Psoas muscle (tissue), 8 donors: ENCODE data around the gene NR2F2. TPM values are rescaled to one million over a fixed set of nuclear protein-coding genes. Genes with fewer than 3 reads are reported as not detected.

ENCODE experiments used
- ATAC-seq, 4 donors: fragments of 200-7000 bp; cut with Tn5 transposase; one replicate each; pipeline ENCODE4 v1.9.1; 2020; ENCODE audit warnings: moderate library complexity in 3 of 4, mild to moderate bottlenecking in 2 of 4
- DNase-seq, 2 donors: peaks; one replicate each; pipeline ENCODE4 v3.0.0-alpha.2; 2020
- H3K27ac ChIP-seq: fragments of 200-600 bp; one replicate; pipeline ENCODE4 v1.8.0; 2022
- H3K27me3 ChIP-seq, 3 donors: fragments of 200-600 bp in 1 of 3; one replicate each; pipeline versions ENCODE4 v1.6.1 to v1.8.0; 2013 to 2022; ENCODE audit warnings: low read length in 2 of 3, mild to moderate bottlenecking in 2 of 3, moderate library complexity in 1 of 3; ENCODE audit not compliant: insufficient read depth in 3 of 3
- H3K36me3 ChIP-seq, 2 donors: fragments of 200-600 bp in 1 of 2; one replicate each; pipeline versions ENCODE4 v1.6.1 to v1.8.0; 2013 to 2022; ENCODE audit warnings: low read depth in 1 of 2, mild to moderate bottlenecking in 1 of 2, moderate library complexity in 1 of 2; ENCODE audit not compliant: insufficient read depth in 1 of 2
- H3K4me1 ChIP-seq: fragments of 200-600 bp; one replicate; pipeline ENCODE4 v1.8.0; 2022
- H3K4me3 ChIP-seq: fragments of 200-600 bp; one replicate; pipeline ENCODE4 v1.8.0; 2022; ENCODE audit warnings: mild to moderate bottlenecking
- H3K9me3 ChIP-seq: fragments of 200-600 bp; one replicate; pipeline ENCODE4 v1.8.0; 2022
- WGBS, 3 donors: extraction: QIAGEN DNeasy Blood & Tissue Kit; methylation state at CpG; one replicate each; pipeline versions ENCODE4 v1.1.6 to v1.1.7; 2013; 5-methylcytosine and 5-hydroxymethylcytosine counted together
- intact Hi-C, 2 donors: fragments of 100-400 bp; cut with DNase I; formaldehyde crosslinking; loops; one replicate each; pipeline versions ENCODE4 v1.11.0 to v1.14.2; 2022
- polyA plus RNA-seq, 3 donors: library from polyadenylated mRNA; stranded (reverse); fragments of 200-250 nt; gene quantifications; one replicate each; pipeline ENCODE4 v1.2.3, GENCODE V29; 2013
- total RNA-seq, 4 donors: library from RNA; stranded (reverse); fragmentation: NEBNext Ultra II Directional in 2 of 4; extraction: Animal tissue kit (Norgen Biotek cat#: 25700) in 2 of 4; gene quantifications; one replicate each; pipeline versions ENCODE4 v1.2.1 to v1.2.4, GENCODE V29; 2021 to 2023
- TF ChIP-seq, protein P1 (sequence below): fragments of 200-600 bp; IDR thresholded peaks from one replicate; pipeline ENCODE4 v1.8.0; 2022; ENCODE audit warnings: antibody characterized with exemption
- donor health status: healthy with polysubstance abuse.
- donor health status: DM: no; HTN: no; CAD: no; lungs with moderate emphysema.
- donor health status: Bipolar disorder and iron deficiency.
- donor health status: healthy.
- donor health status: DM: yes; HTN: yes; CAD: no.
- donor health status: DM: no; HTN: no; CAD: no.
- donor health status: DM: no; HTN: no; CAD: no.
- donor health status: DM: yes; HTN: yes; CAD: no.

NR2F2 gene
- total and polyA plus RNA-seq, 7 donors, result 10.3 to 20.1 (median 14.7) TPM

DNA sequence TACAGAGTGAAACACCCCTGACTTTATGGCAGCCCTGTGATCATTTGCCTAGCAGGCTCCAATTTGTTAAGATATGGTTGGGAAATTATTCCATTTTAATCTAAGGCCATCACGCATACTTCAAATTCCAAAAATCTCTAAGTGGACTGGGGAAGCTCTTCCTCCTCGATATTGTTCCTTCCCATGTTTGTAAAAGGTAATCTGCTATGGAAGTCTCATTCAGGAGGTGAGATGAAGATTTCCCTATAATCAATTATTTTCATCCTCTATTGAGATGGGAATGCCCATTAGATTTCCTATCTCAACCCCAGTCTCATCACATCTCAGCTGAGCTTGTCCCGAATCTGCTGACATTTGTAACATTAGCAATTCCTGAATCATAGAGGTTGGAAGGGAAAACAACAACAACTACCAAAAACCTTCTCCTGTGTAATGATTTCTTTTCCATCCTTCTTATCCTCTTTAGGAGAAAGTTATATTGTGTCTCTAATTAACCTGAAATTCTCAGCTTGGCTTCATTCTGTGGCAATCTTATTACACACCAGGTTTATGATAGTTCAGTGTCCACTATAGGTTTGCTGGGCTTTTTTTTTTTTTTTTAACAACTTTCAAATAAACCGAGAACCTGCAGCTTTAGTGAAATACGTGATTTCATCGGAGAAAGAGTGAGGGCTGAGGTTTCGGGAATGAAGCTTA, 2.2 kb upstream of the NR2F2 start:
- ATAC-seq, result no peak
- WGBS, 3 donors, result 78 to 79% (median 79%) methylated on average over 7 of the region's 7 CpGs
- H3K36me3 ChIP-seq, result no peaks in the 10 kb centered on the region
- no peaks in the 10 kb centered on the region for H3K9me3 ChIP-seq
- H3K4me3 ChIP-seq, result peak overlapping the region; percentile 92
- H3K4me1 ChIP-seq, result peaks cover 4% of the 10 kb centered on the region
- intact Hi-C loops, result loop anchor here (10.0 kb wide), 3 partner anchors 274 to 1426 kb away; no protein-coding TSS in a partner anchor
- peak overlapping the region; percentile 77 for H3K27ac ChIP-seq
- peaks cover 0 to 36% (median 3%) of the 10 kb centered on the region in 3 donors for H3K27me3 ChIP-seq
- TF ChIP-seq, protein P1, sequence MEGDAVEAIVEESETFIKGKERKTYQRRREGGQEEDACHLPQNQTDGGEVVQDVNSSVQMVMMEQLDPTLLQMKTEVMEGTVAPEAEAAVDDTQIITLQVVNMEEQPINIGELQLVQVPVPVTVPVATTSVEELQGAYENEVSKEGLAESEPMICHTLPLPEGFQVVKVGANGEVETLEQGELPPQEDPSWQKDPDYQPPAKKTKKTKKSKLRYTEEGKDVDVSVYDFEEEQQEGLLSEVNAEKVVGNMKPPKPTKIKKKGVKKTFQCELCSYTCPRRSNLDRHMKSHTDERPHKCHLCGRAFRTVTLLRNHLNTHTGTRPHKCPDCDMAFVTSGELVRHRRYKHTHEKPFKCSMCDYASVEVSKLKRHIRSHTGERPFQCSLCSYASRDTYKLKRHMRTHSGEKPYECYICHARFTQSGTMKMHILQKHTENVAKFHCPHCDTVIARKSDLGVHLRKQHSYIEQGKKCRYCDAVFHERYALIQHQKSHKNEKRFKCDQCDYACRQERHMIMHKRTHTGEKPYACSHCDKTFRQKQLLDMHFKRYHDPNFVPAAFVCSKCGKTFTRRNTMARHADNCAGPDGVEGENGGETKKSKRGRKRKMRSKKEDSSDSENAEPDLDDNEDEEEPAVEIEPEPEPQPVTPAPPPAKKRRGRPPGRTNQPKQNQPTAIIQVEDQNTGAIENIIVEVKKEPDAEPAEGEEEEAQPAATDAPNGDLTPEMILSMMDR, result no peak
- DNase-seq, result no peak

- TF ChIP-seq, protein P1, result no peak
- no peak for ATAC-seq
- intact Hi-C loops, result loop anchor here (10.0 kb wide), 3 partner anchors 274 to 1426 kb away; no protein-coding TSS in a partner anchor
- no peaks in the 10 kb centered on the region for H3K36me3 ChIP-seq
- no peak for DNase-seq
- peaks cover 0 to 31% (median 3%) of the 10 kb centered on the region in 3 donors for H3K27me3 ChIP-seq
- peak overlapping the region; percentile 82 for H3K27ac ChIP-seq
- WGBS, 3 donors, result 80 to 93% (median 81%) methylated on average over 2 of the region's 2 CpGs
- H3K4me3 ChIP-seq, result peak overlapping the region; percentile 92
- H3K4me1 ChIP-seq, result peaks cover 4% of the 10 kb centered on the region
- H3K9me3 ChIP-seq, result no peaks in the 10 kb centered on the region
These were observed 1.7 kb upstream of the NR2F2 start for GRCh38 chr15:96328877-96329195.

DNA sequence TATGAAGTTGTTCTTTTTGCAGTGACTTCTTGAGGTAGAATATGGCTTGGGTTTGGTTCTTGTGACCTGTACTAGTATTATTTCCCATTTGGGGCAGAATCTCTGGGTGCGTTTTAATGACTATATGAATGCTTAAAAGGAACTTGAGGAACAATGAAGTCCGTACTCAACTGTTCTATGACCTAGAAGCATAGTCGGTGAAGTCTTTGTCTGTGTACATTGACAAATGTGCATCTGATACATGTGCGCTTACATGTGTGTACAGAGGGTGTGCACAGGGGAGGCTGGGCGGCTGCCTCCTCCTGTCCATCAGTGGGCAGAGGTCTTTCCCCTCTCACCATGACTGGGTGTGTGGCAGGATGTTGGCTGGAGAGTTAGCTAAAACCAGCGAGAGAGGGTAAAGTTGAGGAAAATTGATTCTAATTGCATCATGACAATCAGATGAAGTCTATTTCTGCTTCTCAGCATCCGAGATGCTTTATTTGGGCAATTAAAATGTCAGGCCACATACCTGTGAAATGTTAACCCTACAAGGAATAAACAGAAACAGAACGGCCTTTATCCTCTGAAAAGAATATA, 1.0 kb upstream of the NR2F2 start:
- DNase-seq, result no peak
- TF ChIP-seq, protein P1, result no peak
- 59 to 60% (median 59%) methylated on average over 8 of the region's 8 CpGs for WGBS, 3 donors
- ATAC-seq, result no peak
- Histone ChIP-seq H3K4me1 (peaks cover 8% of the 10 kb centered on the region), H3K36me3 (peaks cover 0 to 3% of the 10 kb centered on the region in 2 donors), H3K27ac (peak overlapping the region; percentile 82), H3K9me3 (no peaks in the 10 kb centered on the region), H3K27me3 (peaks cover 0 to 24% (median 1%) of the 10 kb centered on the region in 3 donors), H3K4me3 (peak overlapping the region; percentile 92)
- intact Hi-C loops, result loop anchor here (10.0 kb wide), 3 partner anchors 275 to 1425 kb away; no protein-coding TSS in a partner anchor

DNA sequence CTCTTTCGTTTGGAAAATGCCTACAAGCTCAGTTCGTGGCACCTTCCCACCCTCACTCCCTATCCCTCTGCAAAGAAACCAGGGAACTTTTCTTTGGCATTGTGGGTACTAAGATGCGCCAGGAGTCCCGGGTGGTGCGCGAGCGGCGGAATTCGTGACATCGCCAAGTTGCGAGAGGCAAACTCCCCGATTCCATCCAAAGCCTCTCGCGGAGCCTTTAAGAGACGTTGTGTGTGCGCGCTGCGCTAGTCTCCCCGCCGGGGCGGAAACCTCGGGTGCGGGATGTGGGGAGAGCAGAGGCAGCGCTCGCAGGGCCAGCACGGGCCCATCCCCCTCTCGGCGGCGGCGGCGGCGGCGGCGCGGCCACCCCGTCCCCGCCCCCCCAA, 443 bp upstream of the NR2F2 start:
- H3K27me3 ChIP-seq, result peaks cover 0 to 21% (median 0%) of the 10 kb centered on the region in 3 donors
- no peaks in the 10 kb centered on the region for H3K9me3 ChIP-seq
- DNase-seq, result no peak
- TF ChIP-seq, protein P1, result no peak
- peak in 2 of 4 donors; percentile 3 to 7 for ATAC-seq
- 0 to 1% (median 1%) methylated on average over 21 to 37 of the region's 37 CpGs for WGBS, 3 donors
- intact Hi-C loops, result loop anchor here in 1 of 2 donors (10.0 kb wide), 1 partner anchor 1195 kb away; no protein-coding TSS in a partner anchor
- peak overlapping the region; percentile 82 for H3K27ac ChIP-seq
- H3K36me3 ChIP-seq, result peaks cover 0 to 7% of the 10 kb centered on the region in 2 donors
- H3K4me1 ChIP-seq, result peaks cover 11% of the 10 kb centered on the region
- H3K4me3 ChIP-seq, result peak overlapping the region; percentile 92
